ENCODE results near the gene KRTAP1-5.

DNA sequence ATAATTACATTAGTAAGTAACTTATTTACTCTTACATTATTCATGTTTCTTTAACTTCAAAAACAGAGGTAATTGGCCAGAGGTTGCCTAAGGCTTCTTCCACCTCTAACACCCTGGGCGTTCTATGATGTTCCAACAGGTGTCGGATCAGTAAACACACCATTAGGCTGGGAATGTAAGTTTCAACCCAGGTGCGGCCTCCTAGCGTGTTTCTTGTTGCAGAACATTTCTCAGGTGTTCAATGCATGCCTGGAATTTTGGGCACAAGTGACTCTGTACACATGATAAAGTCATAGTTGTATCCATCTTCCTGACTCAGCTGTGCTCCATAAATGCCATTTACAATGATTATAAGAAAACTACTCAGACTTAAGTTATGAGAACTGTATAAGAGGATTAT is 27.0 kb upstream of the KRTAP1-5 start:
- TF ChIP-seq ZNF207 (IDR thresholded peaks at IDR 0.05; ENCODE audit: borderline replicate concordance) (no peak), RCOR1 (conservative IDR thresholded peaks at IDR 0.05; ENCODE audit: low read depth, low read length) (no peak), ZNF274 (IDR thresholded peaks at IDR 0.05; ENCODE audit: insufficient read depth, insufficient read length) (no peak), ATF7 (IDR thresholded peaks at IDR 0.05; ENCODE audit: low read depth) (no peak)
- TF ChIP-seq, protein P1, sequence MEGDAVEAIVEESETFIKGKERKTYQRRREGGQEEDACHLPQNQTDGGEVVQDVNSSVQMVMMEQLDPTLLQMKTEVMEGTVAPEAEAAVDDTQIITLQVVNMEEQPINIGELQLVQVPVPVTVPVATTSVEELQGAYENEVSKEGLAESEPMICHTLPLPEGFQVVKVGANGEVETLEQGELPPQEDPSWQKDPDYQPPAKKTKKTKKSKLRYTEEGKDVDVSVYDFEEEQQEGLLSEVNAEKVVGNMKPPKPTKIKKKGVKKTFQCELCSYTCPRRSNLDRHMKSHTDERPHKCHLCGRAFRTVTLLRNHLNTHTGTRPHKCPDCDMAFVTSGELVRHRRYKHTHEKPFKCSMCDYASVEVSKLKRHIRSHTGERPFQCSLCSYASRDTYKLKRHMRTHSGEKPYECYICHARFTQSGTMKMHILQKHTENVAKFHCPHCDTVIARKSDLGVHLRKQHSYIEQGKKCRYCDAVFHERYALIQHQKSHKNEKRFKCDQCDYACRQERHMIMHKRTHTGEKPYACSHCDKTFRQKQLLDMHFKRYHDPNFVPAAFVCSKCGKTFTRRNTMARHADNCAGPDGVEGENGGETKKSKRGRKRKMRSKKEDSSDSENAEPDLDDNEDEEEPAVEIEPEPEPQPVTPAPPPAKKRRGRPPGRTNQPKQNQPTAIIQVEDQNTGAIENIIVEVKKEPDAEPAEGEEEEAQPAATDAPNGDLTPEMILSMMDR (IDR thresholded peaks at IDR 0.05 in 2 of 3, conservative IDR thresholded peaks at IDR 0.05 in 1 of 3; ENCODE audit: control insufficient read depth in 2 of 3, extremely low read depth in 1 of 3, insufficient read depth in 1 of 3, low read depth in 3 of 3, low read length in 3 of 3): no peak

Measured in GM12878 (cell line).